Left kidney (tissue), 2 donors: Measurements from ENCODE around the gene ASXL2. TPM values are rescaled to one million over a fixed set of nuclear protein-coding genes. Genes with fewer than 3 reads are reported as not detected.

Experiments used
- DNase-seq: peaks from one replicate; pipeline ENCODE4 v3.0.0-alpha.2; 2013
- polyA plus RNA-seq: library from polyadenylated mRNA; unstranded; fragments of 120-200 nt; gene quantifications from one replicate; pipeline ENCODE4 v1.2.1, GENCODE V29; 2013; ENCODE audit not compliant: insufficient read length

The ASXL2 gene
- polyA plus RNA-seq, 1 donor = 23.2 TPM

DNA sequence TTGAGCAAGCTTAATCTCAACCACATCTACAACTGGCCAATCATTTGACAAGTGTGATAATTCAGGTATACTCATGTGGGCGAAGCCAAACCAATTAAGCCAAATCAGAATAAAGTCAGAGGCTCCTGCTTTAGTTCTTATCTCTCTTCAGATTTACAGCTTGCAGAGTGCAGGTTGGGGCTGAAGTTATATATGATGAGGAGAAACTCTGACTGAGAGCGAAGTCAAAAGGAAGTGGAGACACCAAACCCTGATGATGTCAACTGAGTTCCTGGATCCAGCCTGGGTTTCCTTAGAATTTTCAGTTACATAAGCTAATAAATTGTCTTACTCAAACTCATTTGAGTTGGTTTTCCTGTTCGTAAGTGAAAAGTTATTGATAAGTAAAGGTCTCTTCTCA lies 73.9 kb downstream of the ASXL2 start:
- DNase-seq = no peak

DNA sequence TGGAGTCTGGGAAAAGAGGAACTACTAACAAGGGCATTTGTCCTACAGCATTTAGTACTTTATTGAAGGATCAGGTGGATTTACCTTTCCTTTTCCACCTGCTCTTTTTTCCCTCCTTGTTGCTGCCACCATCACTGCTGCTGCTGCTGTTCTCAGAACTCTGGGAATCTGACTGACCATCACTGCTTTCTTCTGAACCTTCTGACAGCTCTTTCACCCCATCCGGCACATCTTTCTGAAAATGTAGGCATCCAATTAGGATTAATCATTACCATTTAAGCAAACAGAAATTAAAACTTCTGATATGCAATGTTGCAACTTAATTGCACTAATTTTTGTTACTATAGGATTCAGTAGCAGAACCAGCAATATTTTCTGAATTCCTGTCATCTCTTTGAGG lies 79.0 kb downstream of the ASXL2 start:
- no peak for DNase-seq

DNA sequence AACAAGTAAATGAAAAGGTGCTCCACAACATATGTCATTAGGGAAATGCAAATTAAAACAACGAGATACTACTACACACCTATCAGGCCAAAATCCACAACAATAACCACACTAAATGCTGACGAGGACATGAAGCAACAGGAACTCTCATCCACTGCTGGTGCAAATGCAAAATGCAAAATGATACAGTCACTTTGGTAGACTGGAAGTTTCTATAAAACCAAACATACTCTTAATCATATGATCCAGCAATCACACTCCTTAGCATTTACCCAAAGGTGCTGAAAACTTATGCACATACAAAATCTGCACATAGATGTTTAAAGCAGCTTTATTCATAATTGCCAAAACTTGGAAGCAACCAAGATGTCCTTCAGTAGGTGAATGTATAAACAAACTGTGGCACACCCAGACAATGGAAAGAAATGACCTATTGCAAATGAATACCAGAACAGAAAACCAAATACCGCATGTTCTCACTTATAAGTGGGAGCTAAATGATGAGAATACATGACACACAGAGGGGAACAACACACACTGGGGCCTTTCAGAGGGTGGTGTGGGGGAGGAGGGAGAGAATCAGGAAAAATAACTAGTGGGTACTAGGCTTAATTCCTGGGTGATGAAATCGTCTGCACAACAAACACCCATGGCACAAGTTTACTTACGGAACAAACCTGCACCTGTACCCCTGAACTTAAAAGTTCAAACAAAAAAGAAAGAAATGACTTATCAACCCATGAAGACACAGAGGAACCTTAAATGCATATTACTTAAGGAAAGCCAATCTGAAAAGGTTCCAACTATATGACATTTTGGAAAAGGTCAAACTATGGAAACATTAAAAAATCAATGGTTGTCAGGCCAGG lies 80.4 kb downstream of the ASXL2 start:
- no peak for DNase-seq

DNA sequence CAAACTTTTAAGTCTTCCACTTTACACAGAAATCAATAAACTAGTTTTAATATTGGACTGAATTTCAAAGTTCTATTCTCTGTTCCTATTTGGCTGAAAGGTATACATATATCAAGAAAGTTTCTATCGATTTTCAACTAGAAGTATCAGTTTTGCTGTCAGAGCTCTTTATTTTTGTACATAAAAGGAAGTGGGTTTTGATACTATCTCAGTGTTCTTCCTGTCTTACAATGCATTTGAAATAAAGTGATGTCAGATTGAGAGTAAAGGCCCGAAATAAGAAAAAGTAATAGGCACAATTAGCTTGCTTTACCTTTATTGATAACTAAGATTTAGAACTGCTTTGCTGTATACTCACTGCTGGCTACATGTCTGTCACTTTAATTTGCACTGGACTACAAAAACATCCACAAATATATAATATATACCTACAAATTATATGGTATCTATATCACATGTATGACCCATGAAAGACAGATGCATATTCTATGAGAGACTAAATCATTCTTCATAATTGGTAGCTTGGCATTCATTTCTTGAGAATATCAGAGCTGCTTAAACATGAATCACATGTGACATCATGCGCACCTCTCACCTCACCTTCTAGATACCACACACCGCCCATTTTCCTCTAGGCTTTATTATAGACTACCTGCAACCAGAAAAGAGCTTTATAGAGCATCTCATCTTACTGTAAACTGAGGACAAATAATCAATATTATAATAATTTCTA lies 83.6 kb downstream of the ASXL2 start:
- DNase-seq = no peak

DNA sequence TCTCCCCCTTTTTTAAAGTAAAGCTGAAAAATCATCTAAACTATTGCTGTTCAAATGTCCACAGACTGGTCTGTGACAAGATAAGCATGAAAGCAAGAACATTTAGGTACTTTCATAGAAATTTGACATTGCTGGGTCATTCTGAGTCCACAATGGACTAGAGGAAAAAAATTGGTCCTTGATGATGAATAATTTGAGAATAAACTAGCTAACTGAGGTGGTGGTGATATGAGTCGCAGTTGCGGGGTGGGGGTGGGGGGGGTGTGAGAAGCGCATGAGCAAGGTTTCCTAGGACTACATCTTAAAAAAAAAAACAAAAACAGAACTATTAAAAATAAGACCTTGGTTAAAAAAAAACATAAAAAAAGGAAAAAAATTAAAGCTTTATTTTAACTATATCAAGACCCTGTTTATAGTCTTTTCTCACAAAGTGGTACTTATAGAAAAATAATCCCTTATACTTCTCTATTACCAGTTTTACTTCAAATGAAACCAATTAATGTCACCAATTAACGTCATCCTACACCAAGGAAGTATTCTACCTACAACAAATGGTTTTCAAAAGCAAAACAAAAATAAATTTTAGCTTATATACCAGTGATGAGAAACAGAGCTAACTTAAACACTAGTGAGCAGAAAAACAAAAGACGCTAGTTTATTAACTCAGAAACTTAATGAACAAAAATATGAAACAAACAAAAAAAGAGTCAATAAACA lies 88.1 kb downstream of the ASXL2 start:
- DNase-seq = no peak

DNA sequence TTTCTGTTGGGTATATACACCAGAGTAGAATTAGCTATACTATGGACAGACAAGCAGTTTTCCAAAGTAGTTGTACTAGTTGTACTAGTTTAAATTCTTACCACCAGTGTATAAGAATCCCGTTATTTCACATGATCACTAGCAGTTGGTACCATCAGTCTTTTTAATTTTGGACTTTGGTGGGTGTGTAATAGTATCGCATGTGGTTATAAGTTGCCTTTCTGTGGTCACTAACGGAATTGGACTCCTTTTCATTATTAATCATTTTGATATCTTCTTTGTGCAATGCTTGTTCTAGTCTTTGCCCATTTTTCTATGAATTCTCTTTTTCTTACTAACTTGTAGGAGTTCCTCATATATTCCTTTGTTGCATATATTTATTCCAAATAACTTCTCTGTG lies 89.8 kb downstream of the ASXL2 start:
- no peak for DNase-seq

DNA sequence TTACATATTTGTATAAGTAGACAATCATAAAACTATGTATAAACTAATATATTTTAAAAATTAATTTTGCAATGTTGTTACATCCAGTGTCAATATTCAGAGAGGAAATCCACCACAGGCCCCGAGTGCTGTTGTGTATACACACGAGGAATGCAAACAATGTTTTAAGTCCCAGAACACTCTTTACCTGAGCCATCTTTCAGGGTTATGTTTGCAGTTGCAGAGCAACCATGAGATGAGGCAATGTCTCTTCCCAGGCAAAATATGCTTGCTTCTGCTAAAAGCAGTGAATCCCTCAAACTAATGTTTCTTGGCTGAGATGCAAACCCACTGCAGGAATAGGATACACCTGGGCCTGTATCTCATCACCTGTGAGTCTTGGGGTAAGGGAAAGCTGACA lies 91.3 kb downstream of the ASXL2 start:
- no peak for DNase-seq

DNA sequence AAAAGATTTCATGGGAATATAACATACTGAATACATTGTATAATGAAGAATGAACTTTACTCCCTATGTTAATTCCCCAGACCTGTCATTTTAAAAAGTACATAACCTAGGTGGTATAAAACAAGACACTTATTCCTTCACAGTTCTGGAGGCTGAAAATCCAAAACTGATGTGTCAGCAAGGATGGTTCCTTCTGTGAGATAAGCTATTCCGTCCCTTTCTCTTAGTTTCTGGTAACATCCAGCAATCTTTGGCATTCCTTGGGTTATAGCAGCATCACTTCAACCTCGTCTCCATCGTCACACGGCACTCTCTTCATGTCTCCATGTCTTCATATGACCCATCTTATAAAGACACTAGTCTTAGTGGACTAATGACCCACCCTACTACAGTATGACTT lies 93.9 kb downstream of the ASXL2 start:
- DNase-seq = no peak

DNA sequence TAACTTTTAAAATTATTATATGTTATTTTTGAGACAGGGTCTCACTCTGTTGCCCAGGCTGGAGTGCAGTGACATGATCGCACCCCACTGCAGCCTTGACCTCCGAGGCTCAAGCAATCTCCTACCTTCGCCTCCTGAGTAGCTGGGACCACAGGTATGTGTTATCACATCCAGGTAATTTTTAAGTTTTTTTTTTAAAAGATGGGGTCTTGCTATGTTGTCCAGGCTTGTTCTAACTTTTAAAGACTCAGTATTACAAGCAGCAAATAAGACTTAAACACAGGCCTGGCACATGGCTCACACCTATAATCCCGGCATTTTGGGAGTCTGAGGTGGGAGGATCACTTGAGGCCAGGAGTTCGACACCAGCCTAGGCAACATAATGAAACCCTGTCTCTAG lies 101.2 kb downstream of the ASXL2 start:
- no peak for DNase-seq

DNA sequence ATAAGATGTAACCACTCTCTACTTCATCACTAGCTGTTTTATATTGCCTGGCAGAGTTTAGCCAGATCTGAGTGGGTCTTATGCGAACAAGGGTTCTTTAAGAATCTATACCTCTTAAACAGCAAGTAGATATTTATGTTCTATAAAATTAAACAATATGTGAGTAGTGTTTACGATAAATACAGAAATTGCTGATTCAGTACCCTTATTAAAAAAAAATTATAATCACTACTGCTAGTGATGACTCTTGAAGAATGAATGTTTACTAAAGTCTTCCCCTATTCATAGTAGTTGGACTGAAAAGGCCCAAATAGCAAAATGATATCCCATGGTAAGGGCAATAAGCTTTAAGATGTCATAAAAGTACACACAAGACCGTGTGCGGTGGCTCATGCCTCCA lies 106.2 kb downstream of the ASXL2 start:
- DNase-seq = no peak

DNA sequence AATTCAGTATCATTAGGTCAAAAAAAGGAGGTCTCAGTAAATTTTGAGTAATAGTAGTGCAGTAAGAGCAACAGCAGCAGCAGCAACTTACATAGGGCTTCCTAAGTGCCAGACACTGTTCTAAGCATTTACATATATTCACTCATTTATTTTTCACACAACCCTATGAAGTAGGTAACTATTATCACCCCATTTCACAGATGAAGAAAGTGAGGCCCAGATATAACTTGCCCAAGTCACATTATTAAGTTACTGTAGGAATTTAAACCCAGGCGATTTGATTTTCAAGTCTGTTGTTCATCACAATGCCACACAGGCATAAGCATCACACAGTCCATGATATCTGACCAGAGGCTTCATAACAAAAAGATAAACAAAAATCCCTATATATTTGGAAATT lies 114.7 kb downstream of the ASXL2 start:
- DNase-seq = no peak

DNA sequence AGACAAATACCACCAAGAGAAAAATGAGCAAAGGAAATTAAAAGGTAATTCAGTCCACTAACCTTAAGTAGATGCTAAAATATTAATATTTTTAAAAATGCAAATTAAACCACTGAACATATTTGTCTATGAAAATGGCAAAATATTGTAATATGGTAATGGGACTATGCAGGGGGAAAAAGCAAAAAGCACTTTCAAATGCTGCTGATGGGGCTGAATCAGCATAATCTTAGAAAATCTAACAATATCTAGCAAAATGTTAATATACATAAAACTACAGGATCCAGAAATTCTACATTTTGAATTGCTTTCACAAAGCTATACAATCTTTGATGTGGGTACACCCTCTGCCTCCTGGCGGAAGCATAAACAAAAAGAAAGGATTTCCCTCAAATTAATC lies 118.0 kb downstream of the ASXL2 start:
- no peak for DNase-seq

DNA sequence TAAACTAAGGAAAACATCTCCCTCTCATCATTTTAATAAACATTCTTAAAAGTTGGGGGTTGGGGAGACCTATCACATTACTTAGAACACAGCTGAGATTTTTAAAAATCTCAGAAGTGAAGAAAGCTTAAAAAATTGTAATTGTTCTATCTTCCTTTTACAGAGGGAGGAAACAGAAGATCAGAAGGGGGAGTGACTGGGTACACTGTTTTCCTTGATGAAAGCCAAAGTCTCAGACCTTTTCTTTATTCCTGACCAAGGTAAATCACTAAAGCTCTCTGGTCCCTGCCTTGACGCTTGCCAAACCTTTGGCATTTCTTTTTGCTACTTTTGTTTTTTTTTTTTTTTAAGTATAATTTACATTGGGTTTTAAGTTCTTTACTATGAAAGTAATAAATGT lies 119.9 kb downstream of the ASXL2 start:
- DNase-seq = no peak

DNA sequence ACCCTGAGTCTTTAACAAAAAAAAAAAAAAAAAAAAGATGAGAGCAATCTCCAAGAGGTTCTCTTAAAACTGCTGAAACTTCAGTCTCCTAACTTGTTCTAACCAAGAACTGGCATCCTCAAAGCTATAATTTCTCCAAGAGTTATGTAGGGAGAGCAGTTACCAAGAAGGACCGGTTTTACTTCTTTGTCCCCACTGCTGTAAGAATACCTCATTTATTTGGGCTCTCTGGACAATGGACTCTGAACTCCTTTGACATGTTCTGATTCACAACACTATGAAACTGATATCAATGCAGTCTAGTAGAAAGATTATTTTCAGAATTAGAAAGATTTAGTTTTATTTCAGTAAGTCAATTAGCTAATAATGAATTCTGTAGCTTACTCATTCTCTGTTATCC lies 120.4 kb downstream of the ASXL2 start:
- DNase-seq = no peak

DNA sequence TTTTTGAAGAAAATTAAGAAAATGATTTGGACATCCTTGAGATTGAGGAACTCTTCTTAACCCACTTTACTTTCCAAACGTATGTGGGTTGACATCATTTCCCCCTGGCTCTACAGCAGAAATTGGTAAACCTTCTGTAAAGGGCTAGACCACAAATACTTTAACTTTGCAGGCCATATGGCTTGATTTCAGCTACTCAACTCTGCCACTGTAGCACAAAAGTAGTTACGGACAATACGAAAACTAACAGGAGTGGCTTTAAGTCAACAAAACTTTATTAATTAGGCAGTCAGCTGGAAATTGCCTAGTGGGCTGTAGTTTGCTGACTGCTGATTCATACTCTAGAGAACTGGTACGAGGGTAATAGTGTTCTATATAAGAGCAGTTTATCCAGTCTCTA lies 121.8 kb downstream of the ASXL2 start:
- DNase-seq = no peak

DNA sequence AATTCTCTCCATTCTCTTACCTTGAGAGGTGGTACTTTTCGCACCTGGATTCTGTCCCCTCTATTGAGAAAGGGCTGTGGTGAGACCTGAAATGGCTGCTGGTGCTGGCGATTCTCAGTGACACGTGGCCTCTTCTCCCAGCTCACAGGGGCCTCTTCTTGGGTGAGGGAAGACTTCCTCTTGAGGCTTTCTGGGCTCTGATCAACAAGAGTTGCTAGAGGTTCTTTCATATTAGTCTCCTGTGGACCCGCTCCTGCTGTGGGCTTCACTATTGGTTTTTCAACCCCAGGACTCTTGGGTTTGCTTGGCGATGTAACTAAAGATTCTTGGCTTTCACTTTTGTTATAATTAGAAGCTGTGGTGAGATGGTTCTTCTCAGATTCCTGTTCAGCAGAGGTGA lies 128.6 kb downstream of the ASXL2 start:
- no peak for DNase-seq

DNA sequence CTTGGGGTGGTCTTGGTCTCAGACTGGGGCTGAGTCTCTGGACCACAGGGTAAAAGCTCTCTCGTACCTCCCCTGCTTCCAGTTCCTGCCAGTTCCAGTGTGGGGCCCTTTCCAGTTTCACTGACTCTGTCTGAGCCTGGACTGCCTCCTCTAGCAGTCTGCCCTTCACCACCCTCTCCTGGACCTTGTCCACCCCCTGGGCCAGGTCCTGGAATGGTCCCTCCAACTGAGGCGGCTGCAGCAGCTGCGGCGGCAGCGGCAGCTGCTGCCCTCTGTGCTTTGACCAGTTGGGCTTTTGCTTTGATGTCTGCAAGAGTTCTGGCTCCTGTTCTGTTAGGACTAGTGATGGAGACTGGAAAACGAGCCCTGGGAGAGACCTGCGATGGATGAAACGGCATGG lies 134.2 kb downstream of the ASXL2 start:
- DNase-seq = no peak

DNA sequence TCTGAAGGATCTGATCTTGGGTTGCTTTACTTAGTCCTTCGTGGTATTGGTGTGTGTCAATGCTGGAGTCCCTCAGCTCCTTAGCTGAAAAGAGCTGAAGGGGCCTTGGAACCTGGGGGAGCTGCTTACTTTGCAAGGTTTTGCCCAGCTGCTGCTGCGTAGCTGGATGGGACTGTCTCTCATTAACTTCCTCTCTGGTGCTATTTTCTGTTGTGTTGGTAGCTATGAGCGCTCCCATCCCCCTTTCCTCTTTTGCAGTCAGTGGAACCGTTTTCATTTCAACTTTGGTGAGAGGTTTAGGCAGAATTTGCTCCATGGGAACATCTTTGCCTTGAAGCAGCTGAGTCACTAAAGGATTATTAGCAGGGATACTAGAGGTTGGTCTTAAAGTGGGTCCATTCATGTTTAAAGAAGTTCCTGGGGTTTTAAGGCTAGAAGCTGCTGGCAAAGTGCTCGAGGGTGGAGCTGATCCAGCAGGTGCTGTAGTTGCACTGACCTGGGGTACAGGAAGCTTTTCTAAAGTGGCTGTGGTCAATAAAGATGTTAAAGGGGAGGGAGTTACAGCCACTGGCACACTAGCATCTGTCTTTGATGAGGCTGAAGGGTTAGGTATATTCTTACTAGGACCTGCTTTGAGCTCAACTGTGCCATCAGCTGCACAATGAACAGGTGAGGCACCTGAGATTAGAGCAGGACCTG lies 135.0 kb downstream of the ASXL2 start:
- DNase-seq = no peak

DNA sequence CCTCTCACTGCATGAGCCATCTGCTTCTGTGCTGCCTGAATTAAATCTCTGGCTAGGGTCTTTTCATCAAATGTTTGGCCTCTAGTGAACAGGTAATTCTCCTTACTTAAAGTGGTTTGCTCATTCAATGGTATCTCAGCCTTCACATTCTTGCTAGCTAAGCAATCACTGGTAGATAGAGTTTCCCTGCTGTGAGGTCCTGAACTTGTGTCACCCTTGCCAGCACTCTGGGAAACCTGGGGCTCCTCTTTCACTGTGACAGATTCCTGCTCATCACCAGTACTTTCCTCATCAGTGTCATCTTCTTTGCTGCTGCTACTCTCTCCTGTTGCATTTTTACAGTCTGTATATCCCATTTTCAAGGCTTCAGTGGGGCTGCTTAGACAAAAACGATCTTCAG lies 135.8 kb downstream of the ASXL2 start:
- DNase-seq = no peak

DNA sequence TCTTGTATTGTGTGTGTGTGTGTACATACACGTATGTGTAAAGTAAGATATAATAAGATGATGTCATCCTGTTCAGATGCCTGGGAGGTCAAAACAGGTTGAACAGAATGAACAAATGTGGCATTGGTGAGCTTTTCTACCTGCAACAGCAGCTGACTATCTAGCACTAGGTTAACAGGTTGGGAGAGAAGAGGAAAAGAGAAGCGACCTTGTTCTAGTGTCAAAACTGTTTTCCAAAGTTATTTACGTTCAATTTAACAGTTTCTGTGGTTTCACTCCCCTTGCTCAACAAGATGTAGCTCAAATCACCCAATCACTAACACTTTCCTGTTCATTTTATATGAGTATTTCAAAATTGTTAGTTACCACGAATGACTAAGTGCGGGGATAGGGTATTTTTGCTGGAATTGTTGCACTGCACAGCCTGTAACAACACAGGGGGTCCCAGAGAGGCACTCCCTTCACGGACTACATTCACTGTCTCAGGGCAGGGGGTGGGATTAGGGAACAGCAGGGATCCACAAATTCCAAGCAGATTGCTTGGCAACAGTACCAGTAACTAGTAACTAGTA lies 137.4 kb downstream of the ASXL2 start:
- no peak for DNase-seq

DNA sequence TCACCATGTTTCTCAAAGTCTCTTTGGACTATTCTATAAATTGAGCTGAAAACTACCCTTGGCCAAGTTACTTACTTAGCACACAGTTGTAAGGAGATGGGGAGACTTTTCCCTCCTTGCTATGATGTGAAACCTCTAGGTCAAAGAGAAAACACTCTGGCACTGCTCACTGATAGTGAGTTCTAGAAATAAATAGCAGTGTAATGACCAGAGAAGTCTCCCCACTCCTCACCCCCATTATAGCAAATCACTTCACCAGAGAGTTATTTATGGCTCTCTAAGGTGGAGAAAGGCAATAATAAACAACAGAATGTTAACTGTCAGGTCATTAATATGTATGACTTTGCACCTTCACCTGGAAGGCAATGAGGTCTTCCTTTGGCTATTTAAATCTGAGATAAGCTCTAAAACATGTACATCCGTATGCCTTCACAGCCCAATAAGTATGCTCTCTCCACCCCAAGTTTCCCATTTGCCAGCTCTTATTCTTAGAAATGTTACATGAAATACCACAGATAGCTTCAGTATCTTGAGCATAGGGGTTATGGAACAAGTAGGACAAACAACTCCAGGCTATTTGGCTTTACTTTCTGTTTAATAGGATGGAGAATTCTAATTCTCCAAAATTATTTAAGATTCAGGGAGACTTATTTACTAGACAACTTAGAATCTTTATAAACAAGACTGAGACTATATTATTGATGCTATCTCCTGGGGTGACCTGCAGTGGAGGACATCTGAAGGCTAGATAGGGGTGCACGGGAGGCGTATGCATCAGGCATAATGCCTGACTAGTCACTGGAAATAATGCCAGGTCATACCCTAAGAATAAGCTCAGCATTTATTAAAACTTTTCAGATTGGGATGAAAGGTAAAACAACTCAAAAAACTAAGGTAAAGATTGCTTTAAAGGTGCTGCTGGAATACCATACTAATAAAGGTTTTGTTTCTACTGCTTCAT lies 139.6 kb downstream of the ASXL2 start:
- no peak for DNase-seq
